Tibial nerve (tissue), 3 donors: ENCODE results near the gene HBE1.

ENCODE experiments used
- POLR2A ChIP-seq, 2 donors: fragments of 450-650 bp; IDR thresholded peaks; one replicate each; pipeline ENCODE4 v1.6.1; 2017; ENCODE audit warnings: antibody characterized with exemption in 2 of 2, mild to moderate bottlenecking in 2 of 2, moderate library complexity in 2 of 2
- TF ChIP-seq, protein P1 (sequence below), 5 experiments: fragments of 200-600 bp in 3 of 5; fragments of 450-650 bp in 2 of 5; sonication (generic) in 3 of 5; IDR thresholded peaks; one replicate each; pipeline ENCODE4 v1.5.1; 2016 to 2019; ENCODE audit warnings: antibody characterized with exemption in 5 of 5, mild to moderate bottlenecking in 3 of 5, moderate library complexity in 2 of 5

GRCh38 chr11:5300251-5300650 lies 30.5 kb upstream of the HBE1 start:
- TF ChIP-seq, protein P1, sequence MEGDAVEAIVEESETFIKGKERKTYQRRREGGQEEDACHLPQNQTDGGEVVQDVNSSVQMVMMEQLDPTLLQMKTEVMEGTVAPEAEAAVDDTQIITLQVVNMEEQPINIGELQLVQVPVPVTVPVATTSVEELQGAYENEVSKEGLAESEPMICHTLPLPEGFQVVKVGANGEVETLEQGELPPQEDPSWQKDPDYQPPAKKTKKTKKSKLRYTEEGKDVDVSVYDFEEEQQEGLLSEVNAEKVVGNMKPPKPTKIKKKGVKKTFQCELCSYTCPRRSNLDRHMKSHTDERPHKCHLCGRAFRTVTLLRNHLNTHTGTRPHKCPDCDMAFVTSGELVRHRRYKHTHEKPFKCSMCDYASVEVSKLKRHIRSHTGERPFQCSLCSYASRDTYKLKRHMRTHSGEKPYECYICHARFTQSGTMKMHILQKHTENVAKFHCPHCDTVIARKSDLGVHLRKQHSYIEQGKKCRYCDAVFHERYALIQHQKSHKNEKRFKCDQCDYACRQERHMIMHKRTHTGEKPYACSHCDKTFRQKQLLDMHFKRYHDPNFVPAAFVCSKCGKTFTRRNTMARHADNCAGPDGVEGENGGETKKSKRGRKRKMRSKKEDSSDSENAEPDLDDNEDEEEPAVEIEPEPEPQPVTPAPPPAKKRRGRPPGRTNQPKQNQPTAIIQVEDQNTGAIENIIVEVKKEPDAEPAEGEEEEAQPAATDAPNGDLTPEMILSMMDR (IDR thresholded peaks at IDR 0.05) = no peak
- TF ChIP-seq POLR2A (IDR thresholded peaks at IDR 0.05) = no peak
